ENCODE results near the gene RBM48.

RBM48 gene

DNA sequence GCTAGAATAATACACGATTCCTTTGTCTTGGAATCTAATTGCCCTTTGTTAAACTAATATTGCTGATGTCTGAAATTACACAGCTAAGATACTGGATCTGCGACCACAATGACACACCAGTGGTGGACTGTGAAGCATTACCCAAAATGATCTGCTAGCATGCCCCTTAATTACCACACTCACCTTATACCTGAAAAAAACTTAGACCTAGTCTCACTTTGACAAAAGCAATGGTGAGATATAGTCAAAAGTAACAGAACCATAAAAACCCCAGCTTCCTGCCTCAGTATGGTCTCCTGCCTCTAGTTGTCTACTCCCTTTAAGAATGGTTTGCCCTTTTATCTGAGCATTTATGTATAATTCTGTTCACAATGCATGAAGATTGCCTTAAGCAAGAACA lies 30.0 kb upstream of the RBM48 start:
- TF ChIP-seq SIN3A (IDR thresholded peaks at IDR 0.05; ENCODE audit: borderline replicate concordance, insufficient read depth, low read length) (no peak), FOXP2 (optimal IDR thresholded peaks at IDR 0.05; ENCODE audit: borderline replicate concordance, extremely low read depth, extremely low read length, insufficient read depth) (no peak), TAF1 (IDR thresholded peaks at IDR 0.05; ENCODE audit: borderline replicate concordance, insufficient read depth, low read length) (no peak), POLR2AphosphoS5 (IDR thresholded peaks at IDR 0.05; ENCODE audit: low read depth, low read length) (no peak)
- TF ChIP-seq, protein P1, sequence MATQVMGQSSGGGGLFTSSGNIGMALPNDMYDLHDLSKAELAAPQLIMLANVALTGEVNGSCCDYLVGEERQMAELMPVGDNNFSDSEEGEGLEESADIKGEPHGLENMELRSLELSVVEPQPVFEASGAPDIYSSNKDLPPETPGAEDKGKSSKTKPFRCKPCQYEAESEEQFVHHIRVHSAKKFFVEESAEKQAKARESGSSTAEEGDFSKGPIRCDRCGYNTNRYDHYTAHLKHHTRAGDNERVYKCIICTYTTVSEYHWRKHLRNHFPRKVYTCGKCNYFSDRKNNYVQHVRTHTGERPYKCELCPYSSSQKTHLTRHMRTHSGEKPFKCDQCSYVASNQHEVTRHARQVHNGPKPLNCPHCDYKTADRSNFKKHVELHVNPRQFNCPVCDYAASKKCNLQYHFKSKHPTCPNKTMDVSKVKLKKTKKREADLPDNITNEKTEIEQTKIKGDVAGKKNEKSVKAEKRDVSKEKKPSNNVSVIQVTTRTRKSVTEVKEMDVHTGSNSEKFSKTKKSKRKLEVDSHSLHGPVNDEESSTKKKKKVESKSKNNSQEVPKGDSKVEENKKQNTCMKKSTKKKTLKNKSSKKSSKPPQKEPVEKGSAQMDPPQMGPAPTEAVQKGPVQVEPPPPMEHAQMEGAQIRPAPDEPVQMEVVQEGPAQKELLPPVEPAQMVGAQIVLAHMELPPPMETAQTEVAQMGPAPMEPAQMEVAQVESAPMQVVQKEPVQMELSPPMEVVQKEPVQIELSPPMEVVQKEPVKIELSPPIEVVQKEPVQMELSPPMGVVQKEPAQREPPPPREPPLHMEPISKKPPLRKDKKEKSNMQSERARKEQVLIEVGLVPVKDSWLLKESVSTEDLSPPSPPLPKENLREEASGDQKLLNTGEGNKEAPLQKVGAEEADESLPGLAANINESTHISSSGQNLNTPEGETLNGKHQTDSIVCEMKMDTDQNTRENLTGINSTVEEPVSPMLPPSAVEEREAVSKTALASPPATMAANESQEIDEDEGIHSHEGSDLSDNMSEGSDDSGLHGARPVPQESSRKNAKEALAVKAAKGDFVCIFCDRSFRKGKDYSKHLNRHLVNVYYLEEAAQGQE (IDR thresholded peaks at IDR 0.05; ENCODE audit: insufficient read depth in 1 of 2, low read depth in 2 of 2, low read length in 2 of 2): no peak

DNA sequence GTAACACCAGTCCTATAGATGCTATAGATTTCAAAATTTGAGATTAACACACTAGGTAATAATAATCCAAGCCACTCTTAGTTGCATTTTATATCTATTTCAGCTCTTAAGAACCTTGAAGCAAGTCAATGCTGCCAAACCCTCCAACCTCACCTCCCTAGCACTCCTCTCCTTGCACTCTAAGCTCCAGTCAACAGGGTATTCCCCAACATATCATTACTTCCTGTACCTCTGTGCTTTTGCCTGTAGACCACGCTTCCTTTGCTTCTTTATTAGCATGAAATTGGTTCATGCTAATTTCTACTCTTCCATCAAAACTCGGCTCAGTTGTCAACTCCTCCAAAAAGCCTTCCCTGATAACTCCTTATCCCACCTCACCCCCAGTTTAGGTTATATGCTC lies 24.8 kb upstream of the RBM48 start:
- no peak for TF ChIP-seq SIN3A (IDR thresholded peaks at IDR 0.05; ENCODE audit: borderline replicate concordance, insufficient read depth, low read length)
- no peak for TF ChIP-seq POLR2AphosphoS5 (IDR thresholded peaks at IDR 0.05; ENCODE audit: low read depth, low read length)
- TF ChIP-seq, protein P1 (IDR thresholded peaks at IDR 0.05; ENCODE audit: insufficient read depth in 1 of 2, low read depth in 2 of 2, low read length in 2 of 2): no peak
- TF ChIP-seq FOXP2 (optimal IDR thresholded peaks at IDR 0.05; ENCODE audit: borderline replicate concordance, extremely low read depth, extremely low read length, insufficient read depth): no peak
- TF ChIP-seq TAF1 (IDR thresholded peaks at IDR 0.05; ENCODE audit: borderline replicate concordance, insufficient read depth, low read length): no peak

DNA sequence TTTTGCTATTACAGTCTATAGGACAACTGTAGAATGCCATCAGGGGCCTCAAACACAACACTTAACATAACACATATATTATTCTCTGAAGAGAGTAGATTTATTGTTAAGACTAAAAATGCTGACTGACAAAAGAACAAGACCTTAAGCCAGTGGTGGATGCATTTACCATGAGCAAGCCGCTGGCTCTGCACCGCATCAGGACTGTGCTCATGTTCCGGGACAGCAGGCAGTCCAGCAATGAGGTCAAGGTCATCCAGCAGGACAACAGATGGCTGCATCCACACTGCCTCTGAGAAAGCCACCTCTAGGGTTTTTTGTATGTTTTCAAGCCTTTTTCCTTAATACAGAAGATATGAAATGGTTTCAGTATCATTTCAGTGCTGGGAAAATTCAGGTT lies 24.0 kb upstream of the RBM48 start:
- TF ChIP-seq SIN3A (IDR thresholded peaks at IDR 0.05; ENCODE audit: borderline replicate concordance, insufficient read depth, low read length) (no peak), FOXP2 (optimal IDR thresholded peaks at IDR 0.05; ENCODE audit: borderline replicate concordance, extremely low read depth, extremely low read length, insufficient read depth) (no peak), POLR2AphosphoS5 (IDR thresholded peaks at IDR 0.05; ENCODE audit: low read depth, low read length) (no peak), TAF1 (IDR thresholded peaks at IDR 0.05; ENCODE audit: borderline replicate concordance, insufficient read depth, low read length) (no peak)
- TF ChIP-seq, protein P1 (IDR thresholded peaks at IDR 0.05; ENCODE audit: insufficient read depth in 1 of 2, low read depth in 2 of 2, low read length in 2 of 2): no peak

DNA sequence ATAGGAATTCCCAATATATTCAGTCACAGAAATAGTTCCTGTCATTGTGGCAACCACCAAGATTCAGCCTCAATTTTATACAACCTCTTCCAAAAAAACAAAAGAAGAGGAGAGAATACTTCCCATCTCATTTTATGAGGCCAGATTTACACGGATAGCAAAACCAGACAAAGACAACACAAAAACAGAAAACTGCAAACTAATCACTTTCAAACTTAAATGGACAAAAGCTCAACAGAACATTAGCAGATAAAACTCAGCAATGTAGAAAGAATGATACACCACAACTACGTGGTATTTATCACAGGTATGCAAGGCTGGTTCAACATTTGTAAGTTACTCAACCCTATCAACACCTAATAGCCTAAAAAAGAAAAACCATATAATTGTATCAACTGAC lies 22.2 kb upstream of the RBM48 start:
- TF ChIP-seq POLR2AphosphoS5 (IDR thresholded peaks at IDR 0.05; ENCODE audit: low read depth, low read length) (no peak), FOXP2 (optimal IDR thresholded peaks at IDR 0.05; ENCODE audit: borderline replicate concordance, extremely low read depth, extremely low read length, insufficient read depth) (no peak), SIN3A (IDR thresholded peaks at IDR 0.05; ENCODE audit: borderline replicate concordance, insufficient read depth, low read length) (no peak), TAF1 (IDR thresholded peaks at IDR 0.05; ENCODE audit: borderline replicate concordance, insufficient read depth, low read length) (no peak)
- TF ChIP-seq, protein P1 (IDR thresholded peaks at IDR 0.05; ENCODE audit: insufficient read depth in 1 of 2, low read depth in 2 of 2, low read length in 2 of 2): no peak

DNA sequence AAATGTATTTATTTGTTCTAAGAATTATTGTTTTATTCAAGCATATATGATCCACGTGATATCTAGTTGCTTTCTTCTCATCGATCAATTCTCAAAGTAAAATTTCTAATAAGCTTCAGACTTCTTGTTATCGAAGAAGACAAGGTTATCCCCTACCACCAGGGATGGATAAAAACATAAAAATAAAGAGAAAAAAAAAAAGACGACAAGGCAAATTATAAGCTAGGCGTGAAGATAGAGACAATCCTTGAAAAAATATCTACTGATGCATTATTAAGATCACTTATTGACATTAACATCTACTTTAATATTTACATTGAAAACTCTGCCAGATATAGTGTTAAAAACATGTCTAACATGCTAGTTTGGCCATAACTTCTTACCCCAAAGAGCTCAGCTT lies 19.6 kb upstream of the RBM48 start:
- TF ChIP-seq, protein P1 (IDR thresholded peaks at IDR 0.05; ENCODE audit: insufficient read depth in 1 of 2, low read depth in 2 of 2, low read length in 2 of 2): no peak
- TF ChIP-seq FOXP2 (optimal IDR thresholded peaks at IDR 0.05; ENCODE audit: borderline replicate concordance, extremely low read depth, extremely low read length, insufficient read depth) (no peak), TAF1 (IDR thresholded peaks at IDR 0.05; ENCODE audit: borderline replicate concordance, insufficient read depth, low read length) (no peak), SIN3A (IDR thresholded peaks at IDR 0.05; ENCODE audit: borderline replicate concordance, insufficient read depth, low read length) (no peak), POLR2AphosphoS5 (IDR thresholded peaks at IDR 0.05; ENCODE audit: low read depth, low read length) (no peak)

Data from PFSK-1 (cell line).